Left lobe of liver (tissue), 2 donors: Measurements from ENCODE around the gene CAPN11. TPM values are rescaled to one million over a fixed set of nuclear protein-coding genes. Genes with fewer than 3 reads are reported as not detected.
"Not testable (repeated sequence)": the region's sequence is repeated elsewhere in the genome, so short reads cannot be mapped to it uniquely, and the experiment has no call there.

Source experiments
- ATAC-seq: fragments of 200-7000 bp; cut with Tn5 transposase; one replicate; pipeline ENCODE4 v1.9.1; 2020; ENCODE audit warnings: mild to moderate bottlenecking, moderate library complexity
- DNase-seq: peaks from one replicate; pipeline ENCODE4 v3.0.0-alpha.2; 2020; ENCODE audit warnings: low spot score
- total RNA-seq: library from RNA; stranded (reverse); gene quantifications from one replicate; pipeline ENCODE4 v1.2.1, GENCODE V29; 2021
- donor health status: DM: no; HTN: no; CAD: no; lungs with moderate emphysema.
- donor health status: DM: no; HTN: yes; CAD: no.

Gene CAPN11
- total RNA-seq, 1 donor from 2014 or later: 0.18 TPM

GRCh38 chr6:44224965-44225305 lies 66.3 kb downstream of the CAPN11 start:
- DNase-seq (no peak), ATAC-seq (no peak)

- DNase-seq: peak; percentile 74
- peak; percentile 43 for ATAC-seq
These were observed 67.1 kb downstream of the CAPN11 start for GRCh38 chr6:44225579-44226325.

GRCh38 chr6:44226368-44227147 lies 67.9 kb downstream of the CAPN11 start:
- ATAC-seq: no peak
- DNase-seq: no peak

- ATAC-seq (no peak), DNase-seq (no peak)
These were observed 68.7 kb downstream of the CAPN11 start for GRCh38 chr6:44227148-44227793.

GRCh38 chr6:44228031-44228430 lies 69.4 kb downstream of the CAPN11 start:
- ATAC-seq (no peak), DNase-seq (no peak)

- DNase-seq: peak; percentile 85
- ATAC-seq: peak; percentile 59
These were observed 69.8 kb downstream of the CAPN11 start for GRCh38 chr6:44228433-44228832.

GRCh38 chr6:44228836-44229235 lies 70.2 kb downstream of the CAPN11 start:
- DNase-seq (no peak), ATAC-seq (no peak)

- DNase-seq: peak; percentile 93
These were observed 70.9 kb downstream of the CAPN11 start for GRCh38 chr6:44229376-44230033.

GRCh38 chr6:44230034-44230675 lies 71.5 kb downstream of the CAPN11 start:
- DNase-seq: no peak
- ATAC-seq: no peak

More at GRCh38 chr6:44229376-44230033, 70.9 kb downstream of the CAPN11 start:
- peak; percentile 54 for ATAC-seq

- not testable (repeated sequence) for DNase-seq, ATAC-seq
These were observed 72.8 kb downstream of the CAPN11 start for GRCh38 chr6:44231426-44231825.

- ATAC-seq (no peak), DNase-seq (no peak)
These were observed 74.3 kb downstream of the CAPN11 start for GRCh38 chr6:44232676-44233566.

GRCh38 chr6:44233567-44234100 lies 75.0 kb downstream of the CAPN11 start:
- no peak for DNase-seq
- no peak for ATAC-seq

Other genes starting within 250 kb of the CAPN11 start
- 35.3 TPM for gene MRPL14, start 31.4 kb upstream of the CAPN11 start, total RNA-seq
- 38.0 TPM for gene TMEM63B, start 31.3 kb upstream of the CAPN11 start, total RNA-seq
- not detected for gene MYMX, start 58.1 kb downstream of the CAPN11 start, total RNA-seq
- gene SLC29A1, start 64.8 kb downstream of the CAPN11 start, total RNA-seq: 37.5 TPM
- gene HSP90AB1, start 88.3 kb downstream of the CAPN11 start, total RNA-seq: 187 TPM
- 18.4 TPM for gene SLC35B2, start 98.7 kb downstream of the CAPN11 start, total RNA-seq
- gene NFKBIE, start 106.7 kb downstream of the CAPN11 start, total RNA-seq: 2.8 TPM
- not detected for gene TMEM151B, start 111.6 kb downstream of the CAPN11 start, total RNA-seq
- 7.7 TPM for gene AARS2, start 154.5 kb downstream of the CAPN11 start, total RNA-seq
- gene SPATS1, start 183.8 kb downstream of the CAPN11 start, total RNA-seq: not detected
- 10.2 TPM for gene CDC5L, start 228.9 kb downstream of the CAPN11 start, total RNA-seq